ENCODE measurements around the gene ZDHHC6. TPM values are rescaled to one million over a fixed set of nuclear protein-coding genes. Genes with fewer than 3 reads are reported as not detected.

ZDHHC6 gene
- total RNA-seq, 1 donor from 2014 or later, result 67.3 TPM

GRCh38 chr10:112442063-112442462 lies 4.7 kb downstream of the ZDHHC6 start:
- TF ChIP-seq CTCF (IDR thresholded peaks at IDR 0.05), result no peak
- Histone ChIP-seq H3K4me3 (no peak overlapping the region), H3K9me3 (no peaks in the 10 kb centered on the region), H3K27me3 (no peaks in the 10 kb centered on the region), H3K27ac (no peak overlapping the region), H3K4me1 (peaks cover 0 to 7% of the 10 kb centered on the region in 2 donors), H3K36me3 (peaks cover 19 to 64% of the 10 kb centered on the region in 2 donors)
- DNase-seq (ENCODE audit: low spot score in 2 of 2), result no peak
- intact Hi-C loops (cut with DNase I), result no loop called here

- Histone ChIP-seq H3K36me3 (peaks cover 22 to 68% of the 10 kb centered on the region in 2 donors), H3K4me1 (peaks cover 0 to 7% of the 10 kb centered on the region in 2 donors), H3K27me3 (no peaks in the 10 kb centered on the region), H3K27ac (no peak overlapping the region), H3K4me3 (no peak overlapping the region), H3K9me3 (no peaks in the 10 kb centered on the region)
- DNase-seq (ENCODE audit: low spot score in 2 of 2), result no peak
- TF ChIP-seq CTCF (IDR thresholded peaks at IDR 0.05), result no peak
- intact Hi-C loops (cut with DNase I), result no loop called here
Measured at GRCh38 chr10:112441520-112441919, 5.2 kb downstream of the ZDHHC6 start.

GRCh38 chr10:112438356-112438755 lies 8.4 kb downstream of the ZDHHC6 start:
- H3K9me3 ChIP-seq, result no peaks in the 10 kb centered on the region
- no peaks in the 10 kb centered on the region for H3K27me3 ChIP-seq
- H3K27ac ChIP-seq, result no peak overlapping the region
- peaks cover 37 to 75% of the 10 kb centered on the region in 2 donors for H3K36me3 ChIP-seq
- no peak overlapping the region for H3K4me3 ChIP-seq
- no peaks in the 10 kb centered on the region for H3K4me1 ChIP-seq
- no peak for TF ChIP-seq CTCF (IDR thresholded peaks at IDR 0.05)
- intact Hi-C loops (cut with DNase I), result no loop called here
- DNase-seq (ENCODE audit: low spot score in 2 of 2), result no peak

DNA sequence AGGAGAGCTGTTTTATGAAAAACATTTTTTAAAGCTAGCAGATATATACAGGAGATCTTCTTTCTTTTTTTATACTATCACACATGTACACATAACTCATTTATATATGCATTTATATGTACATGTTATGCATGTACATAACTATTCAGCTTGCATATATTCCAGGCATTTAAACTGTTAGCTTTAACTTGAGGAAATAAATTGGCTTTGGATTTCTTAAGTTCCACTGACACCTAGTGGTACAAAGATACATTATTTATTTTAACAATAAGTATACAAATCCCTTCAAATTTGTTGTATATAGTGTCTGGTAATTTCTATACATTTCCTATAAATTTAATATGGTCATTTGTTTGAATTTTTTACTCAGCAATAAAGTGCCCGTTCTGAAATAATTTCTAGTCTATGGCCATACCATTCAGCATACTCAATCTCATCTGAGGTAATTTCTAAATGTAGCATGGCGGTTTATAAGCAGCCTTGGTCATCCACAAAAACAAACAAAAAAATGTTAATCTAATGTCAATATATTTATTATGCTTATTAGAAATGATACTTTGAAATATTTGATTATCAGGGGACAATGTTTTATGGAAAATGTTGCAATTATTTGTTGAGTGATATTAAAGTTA lies 11.6 kb downstream of the ZDHHC6 start:
- intact Hi-C loops (cut with DNase I), result no loop called here
- Histone ChIP-seq H3K27ac (no peak overlapping the region), H3K4me3 (no peak overlapping the region), H3K27me3 (no peaks in the 10 kb centered on the region), H3K36me3 (peaks cover 58 to 79% of the 10 kb centered on the region in 2 donors), H3K9me3 (no peaks in the 10 kb centered on the region), H3K4me1 (no peaks in the 10 kb centered on the region)
- DNase-seq (ENCODE audit: low spot score in 2 of 2), result no peak
- peak in 2 of 3 experiments; percentile 14 to 42 for TF ChIP-seq CTCF (IDR thresholded peaks at IDR 0.05)

GRCh38 chr10:112433136-112433535 lies 13.6 kb downstream of the ZDHHC6 start:
- no peaks in the 10 kb centered on the region for H3K4me1 ChIP-seq
- no peaks in the 10 kb centered on the region for H3K27me3 ChIP-seq
- DNase-seq (ENCODE audit: low spot score in 2 of 2), result no peak
- no peak overlapping the region for H3K27ac ChIP-seq
- intact Hi-C loops (cut with DNase I), result no loop called here
- H3K4me3 ChIP-seq, result no peak overlapping the region
- no peak for TF ChIP-seq CTCF (IDR thresholded peaks at IDR 0.05)
- no peaks in the 10 kb centered on the region for H3K9me3 ChIP-seq
- H3K36me3 ChIP-seq, result peaks cover 73 to 76% of the 10 kb centered on the region in 2 donors
